Activated CD8-positive, alpha-beta memory T cell treated with anti-CD3 and anti-CD28 coated beads, Interleukin-2, amount 50 U/mL, for 4 hours (primary cell): Measurements from ENCODE around the gene SERPINB10.

Experiments used
- DNase-seq: peaks from one replicate; pipeline ENCODE4 v3.0.0-alpha.2; 2020

Gene SERPINB10

GRCh38 chr18:63907664-63908063, at the start of gene SERPINB10:
SERPINB10 (plus strand) TSS chr18:63907958; CDS start chr18:63915511, 7,553 bp downstream.
- DNase-seq: no peak

- no peak for DNase-seq
Measured at GRCh38 chr18:63858456-63858855, 49.3 kb upstream of the SERPINB10 start.

GRCh38 chr18:63859781-63860475, 47.8 kb upstream of the SERPINB10 start:
- no peak for DNase-seq

- no peak for DNase-seq
Measured at GRCh38 chr18:63860531-63860930, 47.2 kb upstream of the SERPINB10 start.

- no peak for DNase-seq
Measured at GRCh38 chr18:63867368-63868125, 40.2 kb upstream of the SERPINB10 start.

GRCh38 chr18:63868546-63868945, 39.2 kb upstream of the SERPINB10 start:
- DNase-seq: no peak

GRCh38 chr18:63869374-63869773, 38.4 kb upstream of the SERPINB10 start:
- DNase-seq: no peak

- DNase-seq: no peak
Measured at GRCh38 chr18:63869851-63870250, 37.9 kb upstream of the SERPINB10 start.

- no peak for DNase-seq
Measured at GRCh38 chr18:63871836-63872235, 35.9 kb upstream of the SERPINB10 start.

- DNase-seq: no peak
Measured at GRCh38 chr18:63872586-63872985, 35.2 kb upstream of the SERPINB10 start.

GRCh38 chr18:63878343-63878742, 29.4 kb upstream of the SERPINB10 start:
- DNase-seq: no peak

- DNase-seq: no peak
Measured at GRCh38 chr18:63878925-63879324, 28.8 kb upstream of the SERPINB10 start.

GRCh38 chr18:63879709-63880108, 28.0 kb upstream of the SERPINB10 start:
- no peak for DNase-seq

GRCh38 chr18:63881851-63882250, 25.9 kb upstream of the SERPINB10 start:
- no peak for DNase-seq

- no peak for DNase-seq
Measured at GRCh38 chr18:63882333-63883141, 25.2 kb upstream of the SERPINB10 start.

- no peak for DNase-seq
Measured at GRCh38 chr18:63883617-63884016, 24.1 kb upstream of the SERPINB10 start.

- no peak for DNase-seq
Measured at GRCh38 chr18:63887424-63887823, 20.3 kb upstream of the SERPINB10 start, which contains the start of gene SERPINB2. SERPINB2 (plus strand) TSS chr18:63887705; CDS start chr18:63891445, 3,740 bp downstream.

GRCh38 chr18:63888470-63889190, 19.1 kb upstream of the SERPINB10 start:
- DNase-seq: no peak

- DNase-seq: no peak
Measured at GRCh38 chr18:63889626-63890025, 18.1 kb upstream of the SERPINB10 start.

- DNase-seq: no peak
Measured at GRCh38 chr18:63890237-63890949, 17.4 kb upstream of the SERPINB10 start.

GRCh38 chr18:63890950-63891304, 16.8 kb upstream of the SERPINB10 start:
- no peak for DNase-seq

- no peak for DNase-seq
Measured at GRCh38 chr18:63892566-63892965, 15.2 kb upstream of the SERPINB10 start.
